ENCODE results near the gene LOXL3. TPM values are rescaled to one million over a fixed set of nuclear protein-coding genes. Genes with fewer than 3 reads are reported as not detected.

The LOXL3 gene
- polyA plus RNA-seq, 1 donor from 2014 or later, result 20.1 TPM

GRCh38 chr2:74566754-74567085, 13.0 kb upstream of the LOXL3 start:
- Histone ChIP-seq H3K36me3 (ENCODE audit: insufficient read depth, low read length) (no peaks in the 10 kb centered on the region), H3K27ac (ENCODE audit: low read length) (no peak overlapping the region), H4K20me1 (ENCODE audit: insufficient read depth) (no peaks in the 10 kb centered on the region), H3K27me3 (ENCODE audit: insufficient read depth, low read depth, low read length) (no peaks in the 10 kb centered on the region), H2AFZ (ENCODE audit: low read depth, low read length) (no peak overlapping the region), H3F3A (ENCODE audit: insufficient read depth, low read length, poor library complexity, severe bottlenecking) (no peaks in the 10 kb centered on the region), H3K9me2 (ENCODE audit: insufficient read depth, low read length) (no peaks in the 10 kb centered on the region), H3K9ac (ENCODE audit: low read length) (no peak overlapping the region), H3K4me3 (ENCODE audit: low read length) (no peak overlapping the region), H3K79me2 (replicated peaks; ENCODE audit: insufficient read depth, low read length) (no peaks in the 10 kb centered on the region), H3K9me3 (ENCODE audit: low read length) (no peaks in the 10 kb centered on the region), H3K4me2 (ENCODE audit: low read length) (no peak overlapping the region)
- no peak for TF ChIP-seq RAD21 (conservative IDR thresholded peaks at IDR 0.05)
- TF ChIP-seq SMC3 (conservative IDR thresholded peaks at IDR 0.05; ENCODE audit: poor library complexity), result no peak
- TF ChIP-seq EZH2 (IDR thresholded peaks at IDR 0.05; ENCODE audit: borderline replicate concordance, insufficient read depth, low read length, poor library complexity, severe bottlenecking), result no peak
- TF ChIP-seq EP300 (conservative IDR thresholded peaks at IDR 0.05; ENCODE audit: poor library complexity, severe bottlenecking), result no peak
- TF ChIP-seq CTCF (IDR thresholded peaks at IDR 0.05; ENCODE audit: poor library complexity, severe bottlenecking), result no peak
- TF ChIP-seq MXI1 (conservative IDR thresholded peaks at IDR 0.05; ENCODE audit: poor library complexity, severe bottlenecking), result no peak
- TF ChIP-seq POLR2AphosphoS5 (IDR thresholded peaks at IDR 0.05), result no peak
- TF ChIP-seq REST (IDR thresholded peaks at IDR 0.05; ENCODE audit: borderline replicate concordance), result no peak
- no peak for TF ChIP-seq TAF1 (IDR thresholded peaks at IDR 0.05; ENCODE audit: low read depth)

- Histone ChIP-seq H3K9me2 (ENCODE audit: insufficient read depth, low read length) (no peaks in the 10 kb centered on the region), H3K27me3 (ENCODE audit: insufficient read depth, low read depth, low read length) (no peaks in the 10 kb centered on the region), H3K9ac (ENCODE audit: low read length) (no peak overlapping the region), H3K27ac (ENCODE audit: low read length) (no peak overlapping the region), H4K20me1 (ENCODE audit: insufficient read depth) (no peaks in the 10 kb centered on the region), H3K4me3 (ENCODE audit: low read length) (no peak overlapping the region), H3K36me3 (ENCODE audit: insufficient read depth, low read length) (no peaks in the 10 kb centered on the region), H3K79me2 (replicated peaks; ENCODE audit: insufficient read depth, low read length) (no peaks in the 10 kb centered on the region), H2AFZ (ENCODE audit: low read depth, low read length) (no peak overlapping the region), H3F3A (ENCODE audit: insufficient read depth, low read length, poor library complexity, severe bottlenecking) (no peaks in the 10 kb centered on the region), H3K4me2 (ENCODE audit: low read length) (no peak overlapping the region), H3K9me3 (ENCODE audit: low read length) (no peaks in the 10 kb centered on the region)
- TF ChIP-seq REST (IDR thresholded peaks at IDR 0.05; ENCODE audit: borderline replicate concordance) (no peak), POLR2AphosphoS5 (IDR thresholded peaks at IDR 0.05) (no peak), RAD21 (conservative IDR thresholded peaks at IDR 0.05) (no peak), SMC3 (conservative IDR thresholded peaks at IDR 0.05; ENCODE audit: poor library complexity) (no peak), CTCF (IDR thresholded peaks at IDR 0.05; ENCODE audit: poor library complexity, severe bottlenecking) (no peak), EZH2 (IDR thresholded peaks at IDR 0.05; ENCODE audit: borderline replicate concordance, insufficient read depth, low read length, poor library complexity, severe bottlenecking) (no peak), TAF1 (IDR thresholded peaks at IDR 0.05; ENCODE audit: low read depth) (no peak), EP300 (conservative IDR thresholded peaks at IDR 0.05; ENCODE audit: poor library complexity, severe bottlenecking) (no peak), MXI1 (conservative IDR thresholded peaks at IDR 0.05; ENCODE audit: poor library complexity, severe bottlenecking) (no peak)
Observed at GRCh38 chr2:74566076-74566753, 12.5 kb upstream of the LOXL3 start.
